ENCODE results near the gene FCSK.

- no peak for TF ChIP-seq CBFB (IDR thresholded peaks at IDR 0.05; ENCODE audit: low read depth)
- no peak for TF ChIP-seq CBX5 (IDR thresholded peaks at IDR 0.05; ENCODE audit: low read depth)
- TF ChIP-seq YY1 (IDR thresholded peaks at IDR 0.05; ENCODE audit: low read depth, low read length) = no peak
- TF ChIP-seq CTCF (IDR thresholded peaks at IDR 0.05 in 2 of 3, conservative IDR thresholded peaks at IDR 0.05 in 1 of 3; ENCODE audit: control insufficient read depth in 2 of 3, extremely low read depth in 1 of 3, insufficient read depth in 1 of 3, low read depth in 3 of 3, low read length in 3 of 3) = no peak
- TF ChIP-seq EGR1 (IDR thresholded peaks at IDR 0.05; ENCODE audit: borderline replicate concordance in 1 of 2, low read depth in 2 of 2, low read length in 2 of 2) = no peak
- no peak for TF ChIP-seq PKNOX1 (IDR thresholded peaks at IDR 0.05)
- TF ChIP-seq MAX (IDR thresholded peaks at IDR 0.05; ENCODE audit: low read depth, low read length) = no peak
- no peak for TF ChIP-seq USF2 (IDR thresholded peaks at IDR 0.05; ENCODE audit: borderline replicate concordance, low read depth, low read length)
- no peak for TF ChIP-seq ZNF274 (IDR thresholded peaks at IDR 0.05; ENCODE audit: insufficient read depth, insufficient read length)
- no peak for TF ChIP-seq FOXM1 (IDR thresholded peaks at IDR 0.05; ENCODE audit: low read depth, low read length)
- TF ChIP-seq RAD51 (IDR thresholded peaks at IDR 0.05) = no peak
- no peak for TF ChIP-seq SRF (IDR thresholded peaks at IDR 0.05; ENCODE audit: low read depth in 2 of 2, low read length in 2 of 2)
- TF ChIP-seq BCLAF1 (IDR thresholded peaks at IDR 0.05) = no peak
These were observed 35.9 kb downstream of the FCSK start for GRCh38 chr16:70490261-70490660.
